H9 (cell line): ENCODE data around the gene RPL35. TPM values are rescaled to one million over a fixed set of nuclear protein-coding genes. Genes with fewer than 3 reads are reported as not detected.

Experiments used
- DNase-seq: peaks from one replicate; pipeline ENCODE4 v3.0.0-alpha.2; 2017
- H2AFZ ChIP-seq: one replicate; pipeline ENCODE4 v1.6.1; 2013; ENCODE audit warnings: mild to moderate bottlenecking, low read length, control low read depth, moderate library complexity
- H2AK5ac ChIP-seq: 2 replicates; pipeline ENCODE4 v1.6.1; 2013; ENCODE audit warnings: low read length, control low read depth, mixed read lengths; ENCODE audit not compliant: insufficient read length
- H2BK120ac ChIP-seq: one replicate; pipeline ENCODE4 v1.6.1; 2013; ENCODE audit warnings: low read depth, mild to moderate bottlenecking, low read length, control low read depth, inconsistent platforms; ENCODE audit not compliant: poor library complexity, severe bottlenecking
- H2BK12ac ChIP-seq: 2 replicates; pipeline ENCODE4 v1.6.1; 2013; ENCODE audit warnings: low read length, control low read depth, mixed read lengths, low read depth; ENCODE audit not compliant: insufficient read length
- H2BK15ac ChIP-seq: 2 replicates; pipeline ENCODE4 v1.6.1; 2013; ENCODE audit warnings: low read depth, low read length, control low read depth
- H2BK20ac ChIP-seq: one replicate; pipeline ENCODE4 v1.6.1; 2013; ENCODE audit warnings: low read depth, mild to moderate bottlenecking, low read length, control low read depth, inconsistent platforms; ENCODE audit not compliant: poor library complexity, severe bottlenecking
- H2BK5ac ChIP-seq: 2 replicates; pipeline ENCODE4 v1.6.1; 2013; ENCODE audit warnings: low read length, control low read depth, mixed read lengths; ENCODE audit not compliant: insufficient read length
- H3K14ac ChIP-seq: 2 replicates; pipeline ENCODE4 v1.6.1; 2013; ENCODE audit warnings: low read length, control low read depth; ENCODE audit not compliant: insufficient read depth
- H3K18ac ChIP-seq: 2 replicates; pipeline ENCODE4 v1.6.1; 2013; ENCODE audit warnings: low read depth, mild to moderate bottlenecking, mixed read lengths, low read length, control low read depth; ENCODE audit not compliant: insufficient read length
- H3K23ac ChIP-seq: 2 replicates; pipeline ENCODE4 v1.6.1; 2013; ENCODE audit warnings: low read length, control low read depth, mixed read lengths, low read depth; ENCODE audit not compliant: insufficient read length
- H3K23me2 ChIP-seq: 2 replicates; pipeline ENCODE4 v1.6.1; 2013; ENCODE audit warnings: low read depth, mild to moderate bottlenecking, mixed read lengths, low read length, control low read depth; ENCODE audit not compliant: insufficient read length, poor library complexity, severe bottlenecking
- H3K27ac ChIP-seq: 2 replicates; pipeline ENCODE4 v1.5.1; 2013; ENCODE audit warnings: low read length, control low read depth, mixed read lengths, low read depth; ENCODE audit not compliant: insufficient read length
- H3K27me3 ChIP-seq: 2 replicates; pipeline ENCODE4 v1.6.1; 2013; ENCODE audit warnings: low read length, control low read depth, inconsistent platforms; ENCODE audit not compliant: insufficient read depth
- H3K4ac ChIP-seq: 2 replicates; pipeline ENCODE4 v1.6.1; 2013; ENCODE audit warnings: low read depth, mild to moderate bottlenecking, control low read depth, inconsistent platforms, low read length, moderate library complexity
- H3K4me1 ChIP-seq: 2 replicates; pipeline ENCODE4 v1.6.1; 2013; ENCODE audit warnings: low read length, control low read depth, inconsistent platforms; ENCODE audit not compliant: insufficient read depth
- H3K4me2 ChIP-seq: 2 replicates; pipeline ENCODE4 v1.6.1; 2013; ENCODE audit warnings: low read length, control low read depth, mixed read lengths; ENCODE audit not compliant: insufficient read length, insufficient read depth
- H3K56ac ChIP-seq: 2 replicates; pipeline ENCODE4 v1.6.1; 2013; ENCODE audit warnings: low read depth, mild to moderate bottlenecking, mixed read lengths, low read length, control low read depth; ENCODE audit not compliant: insufficient read length
- H3K79me1 ChIP-seq: 2 replicates; pipeline ENCODE4 v1.6.1; 2013; ENCODE audit warnings: low read depth, mild to moderate bottlenecking, moderate library complexity, low read length, control low read depth, inconsistent platforms; ENCODE audit not compliant: insufficient read depth, poor library complexity, severe bottlenecking
- H3K79me2 ChIP-seq: 2 replicates; pipeline ENCODE4 v1.6.1; 2013; ENCODE audit warnings: low read length, control low read depth, inconsistent platforms; ENCODE audit not compliant: insufficient read depth
- H3K9ac ChIP-seq: 2 replicates; pipeline ENCODE4 v1.6.1; 2013; ENCODE audit warnings: low read length, control low read depth, mixed read lengths; ENCODE audit not compliant: insufficient read length; ENCODE audit errors: extremely low read depth
- H3K9me3 ChIP-seq: one replicate; pipeline ENCODE4 v1.6.1; 2013; ENCODE audit warnings: low read depth, low read length, inconsistent platforms; ENCODE audit not compliant: control insufficient read depth
- H3T11ph ChIP-seq: one replicate; pipeline ENCODE4 v1.6.1; 2013; ENCODE audit warnings: mild to moderate bottlenecking, low read length, control low read depth, inconsistent platforms
- H4K20me1 ChIP-seq: one replicate; pipeline ENCODE4 v1.6.1; 2013; ENCODE audit not compliant: control insufficient read depth, insufficient read length, insufficient read depth
- H4K5ac ChIP-seq: 2 replicates; pipeline ENCODE4 v1.6.1; 2013; ENCODE audit warnings: low read depth, mild to moderate bottlenecking, mixed read lengths, low read length, control low read depth; ENCODE audit not compliant: insufficient read length
- H4K8ac ChIP-seq: replicated peaks from 2 replicates; pipeline ENCODE4 v1.6.1; 2013; ENCODE audit warnings: low read length, control low read depth, mixed read lengths, low read depth; ENCODE audit not compliant: insufficient read length
- H4K91ac ChIP-seq: 2 replicates; pipeline ENCODE4 v1.6.1; 2013; ENCODE audit warnings: low read depth, mild to moderate bottlenecking, moderate library complexity, mixed read lengths, low read length, control low read depth; ENCODE audit not compliant: insufficient read length
- H3K27ac Mint-ChIP-seq, 3 experiments: 2 replicates in 2 of 3; 3 replicates in 1 of 3; pipeline ENCODE4 v1.8.0; 2020 to 2021; ENCODE audit warnings: mixed read lengths in 3 of 3, mild to moderate bottlenecking in 1 of 3, moderate library complexity in 1 of 3
- H3K27me3 Mint-ChIP-seq: 2 replicates; pipeline ENCODE4 v1.8.0; 2021; ENCODE audit warnings: low read depth, mild to moderate bottlenecking, moderate library complexity, mixed read lengths
- H3K36me3 Mint-ChIP-seq, 3 experiments: 2 replicates in 2 of 3; 3 replicates in 1 of 3; pipeline ENCODE4 v1.8.0; 2020 to 2021; ENCODE audit warnings: low read depth in 3 of 3, mixed read lengths in 3 of 3; ENCODE audit not compliant: insufficient read depth in 1 of 3
- H3K4me1 Mint-ChIP-seq, 2 experiments: 2 replicates each; pipeline ENCODE4 v1.8.0; 2020; ENCODE audit warnings: mixed read lengths in 2 of 2
- H3K4me3 Mint-ChIP-seq, 2 experiments: 2 replicates in 1 of 2; 3 replicates in 1 of 2; pipeline ENCODE4 v1.8.0; 2020 to 2021; ENCODE audit warnings: mild to moderate bottlenecking in 2 of 2, mixed read lengths in 2 of 2, moderate library complexity in 1 of 2
- H3K9me3 Mint-ChIP-seq, 2 experiments: 2 replicates in 1 of 2; 3 replicates in 1 of 2; pipeline ENCODE4 v1.8.0; 2020; ENCODE audit warnings: mild to moderate bottlenecking in 2 of 2, mixed read lengths in 2 of 2, moderate library complexity in 1 of 2
- CTCF ChIP-seq: fragments of 200-600 bp; sonication (generic); conservative IDR thresholded peaks from 3 replicates; pipeline ENCODE4 v1.8.0; 2021; ENCODE audit warnings: antibody characterized with exemption, mild to moderate bottlenecking
- WGBS: extraction: QIAGEN DNeasy Blood & Tissue Kit; methylation state at CpG from one replicate; pipeline ENCODE4 v1.1.7; 2013; ENCODE audit warnings: missing lambda C conversion rate, low lambda C conversion rate, mixed read lengths; ENCODE audit not compliant: insufficient read length; ENCODE audit errors: extremely low coverage; 5-methylcytosine and 5-hydroxymethylcytosine counted together
- total RNA-seq: library from RNA; stranded (reverse); gene quantifications from 2 replicates; pipeline ENCODE4 v1.2.1, GENCODE V29; 2021

The RPL35 gene
- total RNA-seq, 1 experiment from 2014 or later: 1,840 TPM

GRCh38 chr9:124813501-124814163, 48.1 kb downstream of the RPL35 start:
- Histone ChIP-seq H4K20me1 (no peaks in the 10 kb centered on the region), H3K27me3 (no peaks in the 10 kb centered on the region), H3K79me1 (no peaks in the 10 kb centered on the region), H3K23me2 (no peaks in the 10 kb centered on the region), H3T11ph (no peak overlapping the region), H3K9me3 (no peaks in the 10 kb centered on the region), H3K4me2 (no peak overlapping the region), H4K5ac (no peak overlapping the region), H2AFZ (no peak overlapping the region), H3K27ac (no peak overlapping the region), H2BK120ac (no peak overlapping the region), H3K23ac (no peak overlapping the region), H2BK5ac (no peak overlapping the region), H2AK5ac (no peak overlapping the region), H4K91ac (no peak overlapping the region), H3K14ac (peak overlapping the region; percentile 21; the same call in 1 of the 2 replicates), H2BK15ac (no peak overlapping the region), H3K56ac (no peak overlapping the region), H3K9ac (no peak overlapping the region), H3K18ac (no peak overlapping the region), H2BK12ac (no peak overlapping the region), H3K79me2 (no peaks in the 10 kb centered on the region), H3K4ac (no peak overlapping the region), H4K8ac (no peak overlapping the region), H2BK20ac (no peak overlapping the region), H3K4me1 (peaks cover 3% of the 10 kb centered on the region; the same call in 1 of the 2 replicates)
- Mint-ChIP-seq H3K27ac (peak overlapping the region; percentile 65 to 70 (median 68); a peak in 2 of 7 replicates), H3K36me3 (no peaks in the 10 kb centered on the region; a peak in 1 of 7 replicates), H3K27me3 (no peaks in the 10 kb centered on the region), H3K4me1 (peaks cover 32 to 39% of the 10 kb centered on the region in 2 experiments), H3K4me3 (no peak overlapping the region), H3K9me3 (no peaks in the 10 kb centered on the region)
- no CpG with 5 or more reads among the region's 11 CpGs for WGBS
- no peak for DNase-seq
- TF ChIP-seq CTCF: no peak
